Thyroid gland (tissue), 4 donors: ENCODE measurements around the gene UGT3A2.

ENCODE experiments used
- CTCF ChIP-seq, 6 experiments: fragments of 200-600 bp in 3 of 6; fragments of 450-650 bp in 3 of 6; sonication (generic) in 3 of 6; IDR thresholded peaks; one replicate each; pipeline ENCODE4 v1.5.1; 2016 to 2019; ENCODE audit warnings: antibody characterized with exemption in 6 of 6, mild to moderate bottlenecking in 2 of 6, inconsistent platforms in 1 of 6, moderate library complexity in 1 of 6
- POLR2A ChIP-seq, 2 donors: fragments of 450-650 bp; IDR thresholded peaks; one replicate each; pipeline ENCODE4 v1.6.1; 2017; ENCODE audit warnings: antibody characterized with exemption in 2 of 2, mild to moderate bottlenecking in 2 of 2, moderate library complexity in 1 of 2

- TF ChIP-seq CTCF (IDR thresholded peaks at IDR 0.05): no peak
- no peak for TF ChIP-seq POLR2A (IDR thresholded peaks at IDR 0.05)
Observed at GRCh38 chr5:36029914-36030313, 36.8 kb downstream of the UGT3A2 start.
